Kidney (tissue), 14 donors: Measurements from ENCODE around the gene BRIP1. TPM values are rescaled to one million over a fixed set of nuclear protein-coding genes. Genes with fewer than 3 reads are reported as not detected.

ENCODE experiments used
- DNase-seq, 5 donors: peaks; one replicate each; pipeline ENCODE4 v3.0.0-alpha.2; 2013 to 2020
- FAIRE-seq: peaks from 2 replicates; lab custom pipeline; 2012; peaks lifted over from hg19 to GRCh38; lab: Jason Lieb, UNC
- H3K27ac ChIP-seq, 2 donors: one replicate each; pipeline ENCODE4 v1.7.0; 2013; ENCODE audit warnings: low read depth in 2 of 2, low read length in 2 of 2, inconsistent platforms in 1 of 2
- H3K27me3 ChIP-seq: one replicate; pipeline ENCODE4 v1.7.1; 2013; ENCODE audit warnings: low read length, inconsistent platforms; ENCODE audit not compliant: control insufficient read depth, insufficient read depth
- H3K36me3 ChIP-seq, 3 donors: one replicate each; pipeline versions ENCODE4 v1.7.0 to v1.7.1; 2013; ENCODE audit warnings: low read length in 3 of 3, control low read depth in 1 of 3, inconsistent platforms in 1 of 3; ENCODE audit not compliant: insufficient read depth in 3 of 3, control insufficient read depth in 2 of 3
- H3K4me1 ChIP-seq, 3 donors: one replicate each; pipeline versions ENCODE4 v1.7.0 to v1.7.1; 2013; ENCODE audit warnings: low read length in 3 of 3, inconsistent platforms in 1 of 3, low read depth in 1 of 3; ENCODE audit not compliant: control insufficient read depth in 2 of 3, insufficient read depth in 2 of 3
- H3K4me3 ChIP-seq, 3 donors: one replicate each; pipeline versions ENCODE4 v1.7.0 to v1.8.1; 2013; ENCODE audit warnings: low read length in 3 of 3, control low read depth in 1 of 3, inconsistent platforms in 1 of 3
- H3K9ac ChIP-seq, 3 donors: one replicate each; pipeline versions ENCODE4 v1.7.0 to v1.7.1; 2013; ENCODE audit warnings: low read length in 3 of 3, control low read depth in 1 of 3, inconsistent platforms in 1 of 3
- H3K9me3 ChIP-seq, 3 donors: one replicate each; pipeline versions ENCODE4 v1.7.0 to v1.7.1; 2013; ENCODE audit warnings: low read length in 3 of 3, control low read depth in 1 of 3, inconsistent platforms in 1 of 3; ENCODE audit not compliant: control insufficient read depth in 2 of 3, insufficient read depth in 1 of 3
- CTCF ChIP-seq: IDR thresholded peaks from 3 replicates; pipeline ENCODE4 v1.5.1; 2012; ENCODE audit warnings: mild to moderate bottlenecking, moderate library complexity, borderline replicate concordance; ENCODE audit not compliant: insufficient read depth; ENCODE audit errors: extremely low read depth
- intact Hi-C: fragments of 100-400 bp; cut with DNase I; formaldehyde crosslinking; loops from one replicate; pipeline ENCODE4 v1.11.1; 2022
- polyA plus RNA-seq: library from polyadenylated mRNA; stranded (reverse); fragments of 350-450 nt; fragmentation: Illumina TruSeq; extraction: RNeasy Lipid Tissue Mini Kit (QIAGEN cat#74804); gene quantifications from one replicate; pipeline ENCODE4 v1.2.3, GENCODE V29; 2014; ENCODE audit warnings: low read depth, low replicate concordance; ENCODE audit not compliant: insufficient read depth
- total RNA-seq: library from RNA; stranded (reverse); fragmentation: NEBNext Ultra II Directional; extraction: Animal tissue kit (Norgen Biotek cat#: 25700); gene quantifications from one replicate; pipeline ENCODE4 v1.2.1, GENCODE V29; 2021
- donor health status: control.
- donor health status: control.
- donor health status: control.
- donor health status: control.
- donor health status: control.
- donor health status: DM: yes; HTN: yes; CAD: no.
- donor health status: Normal renal cell carcinoma (clear cell type).

The BRIP1 gene
- total and polyA plus RNA-seq, 2 donors from 2014 or later, result 0.54 TPM; not detected in 1

GRCh38 chr17:61734466-61734865 lies 128.9 kb downstream of the BRIP1 start:
- no peak for TF ChIP-seq CTCF
- Histone ChIP-seq H3K9me3 (peaks cover 0 to 4% (median 0%) of the 10 kb centered on the region in 3 donors), H3K36me3 (no peaks in the 10 kb centered on the region), H3K9ac (no peak overlapping the region), H3K4me1 (no peaks in the 10 kb centered on the region), H3K27ac (no peak overlapping the region), H3K4me3 (no peak overlapping the region), H3K27me3 (no peaks in the 10 kb centered on the region)
- DNase-seq (no peak), FAIRE-seq (no peak)
- intact Hi-C loops, result no loop called here

- FAIRE-seq, result no peak
- no peaks in the 10 kb centered on the region for H3K27me3 ChIP-seq
Measured at GRCh38 chr17:61734012-61734411, 129.3 kb downstream of the BRIP1 start.

GRCh38 chr17:61733021-61733420 lies 130.3 kb downstream of the BRIP1 start:
- no peak overlapping the region for H3K4me3 ChIP-seq
- no peak for TF ChIP-seq CTCF
- no peaks in the 10 kb centered on the region for H3K27me3 ChIP-seq
- DNase-seq (no peak), FAIRE-seq (no peak)
- intact Hi-C loops, result no loop called here
- no peaks in the 10 kb centered on the region for H3K4me1 ChIP-seq
- no peak overlapping the region for H3K9ac ChIP-seq
- peaks cover 0 to 4% (median 0%) of the 10 kb centered on the region in 3 donors for H3K9me3 ChIP-seq
- no peak overlapping the region for H3K27ac ChIP-seq
- H3K36me3 ChIP-seq, result no peaks in the 10 kb centered on the region

More at GRCh38 chr17:61734012-61734411, 129.3 kb downstream of the BRIP1 start:
- no peak for DNase-seq
- Histone ChIP-seq H3K27ac (no peak overlapping the region), H3K36me3 (no peaks in the 10 kb centered on the region), H3K9ac (no peak overlapping the region), H3K4me1 (no peaks in the 10 kb centered on the region), H3K9me3 (peaks cover 0 to 4% (median 0%) of the 10 kb centered on the region in 3 donors), H3K4me3 (no peak overlapping the region)
- intact Hi-C loops, result no loop called here
- TF ChIP-seq CTCF, result no peak

GRCh38 chr17:61732169-61732568 lies 131.2 kb downstream of the BRIP1 start:
- Histone ChIP-seq H3K9me3 (no peaks in the 10 kb centered on the region), H3K9ac (no peak overlapping the region), H3K4me1 (no peaks in the 10 kb centered on the region), H3K27me3 (no peaks in the 10 kb centered on the region), H3K4me3 (no peak overlapping the region), H3K36me3 (no peaks in the 10 kb centered on the region), H3K27ac (no peak overlapping the region)
- no peak for DNase-seq
- no peak for FAIRE-seq
- intact Hi-C loops, result no loop called here
- no peak for TF ChIP-seq CTCF
